CD4-positive, alpha-beta T cell treated with Interleukin-15 for 4 hours (primary cell): Measurements from ENCODE around the gene ALDH8A1.
A peak's percentile ranks its signal among the peaks of the same experiment; 100 is the strongest.
"Not testable (repeated sequence)": the region's sequence is repeated elsewhere in the genome, so short reads cannot be mapped to it uniquely, and the experiment has no call there.

ENCODE experiments used
- DNase-seq: peaks from one replicate; pipeline ENCODE4 v3.0.0-alpha.2; 2020; ENCODE audit warnings: low spot score

ALDH8A1 gene

DNA sequence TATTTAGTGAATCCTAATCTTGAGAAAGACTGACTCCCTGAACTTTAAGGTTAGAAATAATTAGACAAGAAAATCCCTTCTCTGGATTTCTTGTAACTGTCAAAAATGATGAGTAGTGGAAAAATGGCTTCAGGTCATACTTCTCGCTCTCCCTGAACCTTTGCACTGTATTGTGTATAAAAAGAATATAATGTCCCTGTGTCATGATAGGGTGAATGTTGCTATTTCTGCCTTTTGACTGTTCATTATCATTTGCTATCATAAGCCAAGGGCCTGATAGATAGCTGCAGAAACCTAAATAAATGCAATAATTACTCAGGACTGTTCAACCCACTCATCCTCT is 39.3 kb downstream of the ALDH8A1 start:
- DNase-seq, result no peak

DNA sequence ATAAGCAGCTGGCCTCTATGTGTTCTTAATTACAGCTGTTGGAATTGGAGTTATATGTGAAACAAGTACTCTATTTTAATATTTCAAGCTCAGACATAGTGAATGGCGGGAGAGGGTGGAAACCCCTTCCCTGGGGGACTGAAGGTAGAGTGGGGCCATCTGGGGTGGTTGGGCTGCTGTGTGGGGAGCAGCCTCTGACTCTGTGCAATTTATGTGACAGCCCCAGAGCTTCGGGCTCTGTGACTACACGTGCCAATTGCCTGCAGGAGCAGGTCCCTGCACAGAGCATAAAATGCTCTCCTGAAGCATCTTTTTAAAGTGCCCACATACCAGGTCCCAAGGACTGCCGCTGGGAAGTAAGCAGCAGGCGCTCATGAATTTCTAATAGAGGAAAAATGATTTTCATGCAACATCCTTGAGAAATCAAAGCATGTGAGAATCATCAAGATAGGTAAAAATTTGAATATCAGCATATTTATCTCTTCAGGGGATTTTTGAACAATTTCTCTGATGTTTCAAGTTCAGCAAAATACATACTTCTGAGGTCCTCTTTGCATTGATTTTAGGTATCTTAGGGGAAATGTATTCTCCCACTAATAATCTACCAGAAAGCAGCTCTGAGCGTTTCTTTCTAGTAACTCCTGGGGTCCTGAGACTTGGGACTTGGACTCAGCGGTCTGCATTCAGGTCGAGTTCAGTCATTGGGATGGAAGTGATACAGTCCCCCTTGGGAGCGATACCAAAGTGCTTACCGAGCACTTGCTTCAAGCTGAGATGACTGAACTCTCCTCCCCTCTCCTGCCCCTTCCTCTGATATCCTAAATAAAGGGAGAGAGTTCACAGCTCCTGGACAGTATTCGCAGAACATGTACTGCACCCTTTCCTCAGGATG is 40.0 kb downstream of the ALDH8A1 start:
- DNase-seq, result no peak

DNA sequence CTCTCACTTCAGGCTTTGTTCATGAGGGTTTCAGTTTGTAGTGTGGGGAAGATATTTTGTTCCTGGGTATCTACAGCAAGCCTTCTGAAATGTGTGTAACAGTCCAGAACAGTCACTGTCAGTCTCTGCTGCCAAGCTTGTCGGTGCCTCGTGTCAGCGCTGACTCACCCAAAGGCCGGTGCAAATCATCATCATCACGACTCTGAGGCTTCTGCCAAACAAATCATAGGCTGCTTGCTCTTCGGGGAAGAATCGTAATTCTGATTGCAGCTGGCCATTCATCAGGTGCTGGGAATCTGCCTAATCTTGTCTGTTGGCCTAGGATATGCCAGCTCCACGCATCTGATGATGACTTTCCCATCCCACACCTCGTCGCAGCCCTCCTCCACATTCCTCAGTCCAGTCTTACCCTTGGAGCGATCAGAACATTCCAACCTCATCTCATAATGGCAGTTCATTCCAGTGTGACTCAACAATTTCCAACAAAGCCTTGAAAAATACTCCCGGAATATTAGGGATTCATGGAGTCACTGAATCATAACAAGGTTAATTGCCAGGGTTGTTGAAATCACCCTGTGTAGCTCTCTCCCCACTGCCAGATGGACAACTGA is 40.9 kb downstream of the ALDH8A1 start:
- no peak for DNase-seq

DNA sequence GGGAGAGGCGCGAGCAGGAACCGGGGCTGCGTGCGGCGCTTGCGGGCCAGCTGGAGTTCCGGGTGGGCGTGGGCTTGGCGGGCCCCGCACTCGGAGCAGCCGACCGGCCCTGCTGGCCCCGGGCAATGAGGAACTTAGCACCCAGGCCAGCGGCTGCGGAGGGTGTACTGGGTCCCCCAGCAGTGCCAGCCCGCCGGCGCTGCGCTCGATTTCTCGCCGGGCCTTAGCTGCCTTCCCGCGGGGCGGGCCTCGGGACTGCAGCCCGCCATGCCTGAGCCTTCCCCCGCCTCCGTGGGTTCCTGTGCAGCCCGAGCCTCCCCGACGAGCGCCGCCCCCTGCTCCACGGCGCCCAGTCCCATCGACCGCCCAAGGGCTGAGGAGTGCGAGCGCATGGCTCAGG is 45.2 kb downstream of the ALDH8A1 start:
- not testable (repeated sequence) for DNase-seq

DNA sequence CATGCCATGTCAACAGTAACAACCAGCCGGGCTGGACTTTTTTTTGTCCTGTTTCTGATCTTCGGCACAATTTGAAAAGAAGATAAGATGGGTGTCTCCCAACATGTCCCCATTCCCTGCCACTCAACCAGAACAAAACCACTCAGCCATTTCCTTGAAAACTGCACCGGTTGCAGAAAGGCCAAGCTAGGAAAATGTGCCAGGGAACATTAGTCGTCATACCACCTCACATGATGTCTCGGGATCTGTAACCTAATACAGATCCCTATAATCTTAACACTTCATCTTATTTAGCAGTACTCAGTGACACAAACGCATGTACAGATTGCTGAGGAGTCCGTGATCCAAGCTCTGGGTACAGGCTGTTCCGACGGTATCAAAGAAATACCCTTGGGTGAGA is 46.5 kb downstream of the ALDH8A1 start:
- DNase-seq, result no peak

DNA sequence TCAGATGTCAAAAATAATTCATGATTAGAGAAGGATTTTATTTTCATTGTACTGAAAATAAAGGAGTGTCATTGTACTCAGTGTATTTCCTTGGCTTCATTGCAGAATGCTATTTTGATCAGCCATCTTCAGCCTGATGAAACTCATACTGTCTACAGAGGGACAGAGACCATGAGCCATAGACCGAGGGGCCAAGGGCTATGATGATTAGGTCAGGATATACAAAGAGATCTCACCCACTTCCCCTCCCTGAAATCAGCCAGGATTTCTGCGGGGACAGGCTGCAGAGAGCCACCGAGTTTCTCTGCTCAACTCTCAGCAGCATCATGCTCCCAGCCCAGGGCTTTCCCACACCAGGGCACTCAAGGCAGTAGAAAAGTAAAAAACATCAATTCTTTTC is 47.0 kb downstream of the ALDH8A1 start:
- DNase-seq, result no peak

DNA sequence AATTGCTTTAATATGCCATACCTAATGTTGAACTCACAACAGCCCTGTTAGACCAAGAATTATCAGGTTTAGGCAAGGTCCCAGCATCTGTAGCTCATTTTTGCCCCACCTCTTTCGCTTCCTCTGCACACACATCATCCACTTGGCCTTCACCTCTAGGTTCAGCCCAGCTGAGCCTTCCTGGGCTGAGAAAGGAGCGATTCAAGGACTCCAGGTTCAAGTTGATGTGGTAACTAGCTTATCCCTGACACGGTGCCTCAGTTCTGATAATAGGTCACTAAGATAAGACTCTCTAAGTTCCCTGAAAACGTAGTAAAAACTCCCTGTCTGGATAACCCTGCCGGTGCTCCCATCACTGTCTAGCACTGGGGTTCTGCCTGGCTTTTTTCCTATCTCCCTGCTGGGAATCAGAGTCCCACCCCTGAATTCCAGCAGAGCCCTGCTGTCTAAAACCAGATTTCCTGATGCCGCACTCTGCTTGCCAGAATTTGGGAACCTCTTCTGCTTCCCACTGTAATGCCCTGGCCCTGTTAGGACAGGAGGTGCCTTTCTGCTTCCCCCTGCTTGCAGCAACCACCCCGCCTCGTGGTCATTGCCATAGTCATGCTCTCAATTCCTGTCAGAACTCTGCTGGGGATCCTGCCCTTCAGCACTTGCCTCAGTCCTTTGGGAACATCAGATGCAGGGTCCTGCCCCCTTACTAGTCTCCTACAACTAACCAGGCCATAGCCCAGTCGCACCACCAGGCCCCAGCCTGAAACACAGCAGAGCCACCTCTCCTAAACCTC is 47.6 kb downstream of the ALDH8A1 start:
- DNase-seq, result no peak

DNA sequence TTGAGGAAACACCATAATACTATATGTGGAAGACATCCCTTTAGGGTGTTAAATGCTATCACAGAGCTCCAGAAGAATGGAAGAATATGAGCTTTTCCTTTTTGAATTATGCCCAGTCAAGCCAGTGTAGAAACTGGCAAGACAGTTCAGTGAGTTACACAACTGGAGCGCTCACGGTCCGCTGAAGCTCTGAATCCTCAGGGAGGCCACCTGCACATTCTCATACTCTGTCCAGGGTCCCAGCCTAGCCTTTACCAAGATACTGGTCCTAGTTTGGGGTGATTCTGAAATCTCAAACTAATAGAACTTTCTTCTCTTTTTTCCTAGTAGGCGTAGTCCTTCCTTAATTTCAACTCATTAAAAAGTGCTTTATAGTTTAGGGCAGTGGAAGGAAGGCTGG is 51.3 kb downstream of the ALDH8A1 start:
- no peak for DNase-seq

DNA sequence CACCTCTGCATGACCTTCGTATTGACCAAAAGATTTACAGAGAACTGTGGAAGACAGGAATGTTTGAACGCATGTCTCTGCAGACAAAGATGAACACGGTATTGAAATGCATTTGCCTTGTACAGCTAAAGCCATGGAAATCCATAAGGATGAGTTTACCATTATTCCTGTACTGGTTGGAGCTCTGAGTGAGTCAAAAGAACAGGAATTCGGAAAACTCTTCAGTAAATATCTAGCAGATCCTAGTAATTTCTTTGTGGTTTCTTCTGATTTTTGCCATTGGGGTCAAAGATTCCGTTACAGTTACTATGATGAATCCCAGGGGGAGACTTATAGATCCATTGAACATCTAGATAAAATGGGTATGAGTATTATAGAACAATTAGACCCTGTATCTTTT is 51.7 kb downstream of the ALDH8A1 start:
- DNase-seq, result not testable (repeated sequence)

DNA sequence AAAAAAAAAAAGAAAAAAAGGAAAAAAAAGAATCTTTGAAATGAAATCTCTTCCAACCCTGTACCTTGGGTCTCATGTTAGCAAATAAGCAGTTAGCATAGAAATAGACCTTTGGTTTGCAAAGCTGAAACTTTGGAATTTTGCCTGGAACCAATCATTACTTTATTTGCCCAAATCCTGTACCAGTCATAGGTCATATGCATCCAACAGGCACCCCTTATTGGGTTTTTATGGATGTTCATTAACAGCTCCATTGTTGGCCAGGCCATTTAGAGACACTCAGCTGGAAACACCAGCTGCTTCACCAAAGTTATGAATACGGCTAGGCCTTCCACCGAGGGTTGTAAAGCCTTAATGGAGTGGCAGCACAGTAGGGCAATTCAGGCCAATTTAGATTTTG is 53.0 kb downstream of the ALDH8A1 start:
- DNase-seq, result no peak

DNA sequence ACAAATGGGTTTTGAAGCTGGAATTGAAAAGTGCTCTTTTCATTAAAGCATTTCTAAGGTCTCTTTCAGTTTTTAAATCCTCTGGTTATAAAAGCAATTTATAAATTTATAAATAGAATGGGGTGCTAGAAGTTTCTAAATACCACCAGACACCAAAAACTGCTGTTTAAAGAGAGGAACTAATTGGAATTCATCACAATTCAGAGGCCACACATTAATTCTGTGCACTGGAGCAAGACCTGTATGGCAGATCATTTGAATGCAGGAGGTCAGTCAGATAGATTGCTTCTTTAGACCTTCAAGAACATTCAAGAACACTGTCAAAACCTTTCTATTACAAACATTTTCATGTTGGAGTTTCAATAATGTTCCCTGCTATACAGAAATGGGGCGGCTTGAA is 55.1 kb downstream of the ALDH8A1 start:
- DNase-seq, result no peak

DNA sequence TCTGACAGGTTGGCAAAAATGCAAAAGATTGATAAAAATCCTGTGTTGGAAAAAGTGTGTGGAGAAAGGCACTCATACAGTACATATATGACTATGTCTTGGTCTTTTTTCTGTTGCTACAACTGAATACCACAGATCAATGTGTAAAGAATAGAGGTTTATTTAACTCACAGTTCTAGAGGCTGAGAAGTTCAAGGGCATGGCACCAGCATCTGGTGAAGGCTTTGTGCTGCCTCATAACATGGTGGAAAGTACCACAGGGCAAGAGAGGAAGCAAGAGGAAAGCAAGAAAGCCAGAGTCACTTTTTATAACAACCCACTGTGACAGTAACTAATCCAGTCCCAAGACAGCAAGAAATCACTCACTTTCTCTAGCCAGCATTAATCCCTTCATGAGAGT is 57.5 kb downstream of the ALDH8A1 start:
- no peak for DNase-seq

DNA sequence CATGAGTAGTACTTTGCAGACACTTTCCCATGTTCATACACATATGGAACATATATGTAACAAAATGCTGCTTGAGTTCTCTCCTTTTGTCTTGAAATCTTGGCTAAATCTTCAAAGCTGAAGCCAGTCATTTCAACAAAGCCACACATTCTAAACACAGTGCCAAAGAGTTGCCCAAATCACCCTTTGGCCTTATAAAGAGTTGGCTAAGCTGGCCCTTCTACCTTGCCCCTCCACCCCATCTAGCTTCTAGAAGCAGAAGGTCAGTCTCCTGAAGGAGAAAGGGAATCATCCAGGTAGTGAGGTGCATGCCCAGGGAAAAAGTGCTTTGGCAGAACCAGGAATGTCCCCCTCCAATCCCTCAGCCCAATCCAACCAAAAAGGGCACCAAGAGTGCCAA is 58.3 kb downstream of the ALDH8A1 start:
- no peak for DNase-seq

DNA sequence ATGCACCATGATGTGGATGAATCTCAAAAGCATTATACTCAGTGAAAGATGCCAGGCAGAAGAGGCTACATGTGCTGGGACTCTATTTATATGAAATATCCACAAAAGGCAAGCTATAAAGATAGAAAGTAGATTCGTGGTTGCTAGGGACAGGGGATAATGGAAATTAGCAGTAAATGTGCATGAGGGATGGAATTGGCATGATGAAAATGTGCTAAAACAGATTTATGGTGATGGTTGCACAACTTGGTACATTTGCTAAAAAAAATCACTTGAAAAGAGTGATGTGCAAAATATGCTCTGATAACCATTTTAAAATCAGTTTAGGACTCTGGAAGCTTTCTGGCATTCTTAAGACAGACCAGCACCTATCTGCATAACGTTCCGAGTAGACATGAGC is 61.6 kb downstream of the ALDH8A1 start:
- no peak for DNase-seq

DNA sequence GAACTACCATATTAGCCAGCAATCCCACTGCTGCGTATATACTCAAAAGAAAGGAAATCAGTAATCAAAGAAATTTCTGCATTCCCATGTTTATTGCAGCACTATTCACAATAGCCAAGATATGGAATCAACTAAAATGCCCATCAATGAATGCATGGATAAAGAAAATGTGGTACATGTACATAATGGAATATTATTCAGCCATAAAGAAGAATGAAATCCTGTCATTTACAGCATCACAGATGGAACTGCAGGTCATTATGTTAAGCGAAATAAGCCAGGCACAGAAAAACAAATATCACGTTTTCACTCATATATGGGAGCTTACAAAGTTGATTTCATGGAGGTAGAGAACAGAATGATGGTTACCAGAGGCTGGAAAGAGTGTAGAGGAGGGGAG is 65.1 kb downstream of the ALDH8A1 start:
- DNase-seq, result no peak

DNA sequence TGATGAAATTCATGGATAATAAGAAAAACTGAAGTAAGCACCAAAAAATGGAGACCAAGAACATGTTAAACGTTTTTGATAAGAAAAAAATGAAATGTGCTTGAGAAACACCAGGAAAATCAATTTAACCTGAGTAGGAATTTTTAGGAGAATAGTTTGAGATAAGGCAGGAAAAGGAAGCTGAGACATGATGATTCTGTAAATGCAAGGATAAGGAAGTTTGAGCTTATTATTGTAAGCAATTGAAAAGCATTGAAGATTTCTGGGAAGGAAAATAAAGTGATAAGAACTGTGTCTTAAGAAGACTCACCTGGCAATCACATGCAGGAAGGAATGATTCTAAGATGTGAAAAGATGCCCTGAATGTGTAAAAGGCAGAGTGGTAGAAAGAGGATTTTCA is 66.6 kb downstream of the ALDH8A1 start:
- no peak for DNase-seq

DNA sequence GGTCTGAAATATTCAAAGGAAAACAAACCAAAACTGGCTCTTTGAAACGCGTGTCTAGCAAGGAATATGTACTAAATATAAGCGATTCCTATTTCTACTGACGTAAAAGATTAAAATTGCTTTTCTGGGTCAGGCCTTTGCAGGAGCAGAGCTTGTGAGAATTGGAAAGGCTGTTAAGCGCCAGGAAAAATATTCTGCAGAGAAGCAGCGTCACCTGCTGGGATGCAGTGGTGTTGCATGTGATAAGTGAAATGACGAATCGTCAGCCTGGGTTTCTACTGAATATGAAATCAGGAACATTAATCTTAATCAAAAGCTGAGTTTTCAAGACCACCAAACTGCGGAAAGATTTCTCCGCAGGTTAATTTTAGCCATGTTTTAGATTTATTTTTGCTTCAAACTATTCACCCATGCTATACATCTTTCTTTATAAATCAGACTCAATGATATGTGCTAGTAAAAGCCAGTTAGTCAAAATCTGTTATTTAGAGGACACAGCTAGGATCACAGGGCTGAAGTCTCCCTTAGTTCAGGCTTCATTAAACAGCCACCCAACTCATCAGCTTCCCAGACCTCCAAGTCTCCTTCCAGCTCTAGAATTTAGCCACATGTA is 67.4 kb downstream of the ALDH8A1 start:
- peak; percentile 45 for DNase-seq

DNA sequence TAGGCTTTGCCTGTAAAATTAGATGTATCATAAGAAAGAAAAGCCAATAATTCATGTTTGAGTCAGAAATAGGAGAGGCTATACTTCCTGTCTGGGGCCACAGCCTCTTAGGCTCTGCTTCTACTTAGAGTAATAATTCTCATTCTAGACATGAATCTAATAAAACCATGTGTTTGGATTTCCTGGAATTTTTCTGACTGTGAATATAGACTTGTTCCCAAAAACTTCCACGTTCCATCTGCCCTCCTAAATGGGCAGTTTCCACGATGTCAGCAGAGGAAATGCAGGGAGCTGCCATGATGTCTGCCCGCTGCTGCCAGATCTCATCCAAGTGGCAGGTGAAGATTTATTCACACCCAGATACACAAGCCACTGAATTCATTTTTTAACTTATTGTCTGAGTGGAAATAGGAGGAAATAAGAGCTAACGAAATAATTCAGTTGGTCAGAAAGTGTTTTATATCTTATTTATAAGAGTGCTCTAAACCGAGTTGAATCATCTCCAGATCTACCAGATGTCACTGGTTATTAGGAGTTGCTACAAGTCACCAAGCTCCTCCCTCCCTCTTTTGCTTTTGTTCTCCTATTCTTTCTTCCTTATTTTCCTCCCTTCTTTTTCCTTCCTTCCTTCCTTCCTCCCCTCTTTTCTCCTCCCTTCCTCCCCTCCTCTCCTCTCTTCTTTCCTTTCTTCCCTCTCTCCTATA is 69.3 kb downstream of the ALDH8A1 start:
- DNase-seq, result no peak

DNA sequence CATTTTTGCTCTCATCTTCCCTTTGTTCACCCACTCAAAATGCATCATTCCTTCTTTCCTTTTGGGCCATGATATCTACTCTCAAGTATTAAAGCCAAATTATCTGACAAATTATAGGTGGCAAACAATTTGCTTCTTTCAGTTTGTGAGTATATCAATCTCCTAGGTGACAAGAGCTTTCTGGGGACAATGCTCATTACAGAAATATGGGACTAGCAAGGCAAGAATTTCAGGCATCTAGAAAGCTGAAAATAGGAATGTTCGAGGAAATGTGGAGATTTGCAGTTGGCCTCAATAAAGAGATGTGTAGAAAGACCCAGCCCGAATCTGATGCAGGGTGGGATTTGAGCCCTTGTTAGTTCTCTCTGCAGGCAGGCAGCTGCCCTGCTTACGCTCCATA is 71.8 kb downstream of the ALDH8A1 start:
- DNase-seq, result no peak

DNA sequence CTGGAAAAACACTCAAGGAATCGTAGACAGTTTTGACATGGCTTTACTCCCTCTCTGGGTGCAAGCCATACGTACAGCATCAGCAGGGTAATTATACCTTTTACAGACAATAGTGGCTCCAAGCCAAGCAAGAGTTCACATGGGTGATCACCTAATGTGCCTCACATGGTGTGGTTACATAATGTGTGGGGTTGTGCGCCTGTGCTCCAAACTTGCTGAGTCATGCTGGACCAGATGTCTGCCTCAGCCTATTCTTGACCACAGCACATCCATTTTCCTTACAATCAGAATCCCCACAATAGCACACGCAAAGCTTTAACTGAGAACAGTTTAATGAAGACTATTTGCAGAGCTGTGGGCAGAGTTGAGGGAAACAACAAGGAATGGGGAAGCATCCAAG is 74.5 kb downstream of the ALDH8A1 start:
- no peak for DNase-seq

DNA sequence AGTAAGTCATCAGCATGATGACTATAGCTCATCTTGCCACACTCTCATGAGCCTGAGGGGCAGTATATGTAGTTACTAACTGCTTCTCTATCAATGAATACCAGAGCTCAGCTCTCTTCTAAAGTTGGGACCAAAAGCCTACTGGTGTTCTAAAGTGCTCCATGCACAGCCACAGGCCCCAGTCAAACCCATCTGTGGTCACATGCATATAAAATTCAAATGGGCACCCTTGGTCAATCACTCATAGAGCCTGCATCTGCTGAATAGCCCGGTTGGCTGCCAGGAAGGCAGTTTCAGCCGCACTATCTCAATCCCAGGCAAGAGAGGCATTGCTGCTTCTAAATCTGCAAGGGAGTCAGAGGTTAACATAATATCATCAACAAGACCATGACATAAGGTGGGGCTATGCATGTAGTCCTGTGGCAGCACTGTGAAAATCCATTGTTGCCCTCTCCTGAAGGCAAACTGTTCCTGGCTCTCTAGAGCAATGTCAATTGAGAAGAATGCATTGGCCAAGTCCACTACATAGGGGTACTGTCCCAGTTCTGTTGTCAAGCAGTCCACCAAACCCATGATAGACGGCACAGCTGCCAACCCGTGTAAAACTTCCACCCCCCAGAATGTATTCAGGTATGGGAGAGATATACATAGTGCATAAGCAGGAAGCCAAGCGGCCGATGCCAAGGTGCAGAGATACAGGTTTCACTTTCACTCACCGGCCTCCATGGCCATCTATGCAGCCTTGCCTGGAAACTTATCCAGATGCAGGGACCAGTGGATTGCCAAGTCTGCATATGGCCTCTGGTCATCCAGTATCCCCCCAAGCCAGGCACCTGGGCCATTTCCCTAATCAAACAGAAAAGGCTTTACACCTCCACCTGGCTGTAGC is 76.2 kb downstream of the ALDH8A1 start:
- no peak for DNase-seq
